ENCODE results near the gene NLGN1.

Gene NLGN1

GRCh38 chr3:174317005-174317404 is 919.5 kb downstream of the NLGN1 start:
- DNase-seq: no peak

GRCh38 chr3:174318181-174318580 is 920.6 kb downstream of the NLGN1 start:
- DNase-seq: no peak

GRCh38 chr3:174321548-174321947 is 924.0 kb downstream of the NLGN1 start:
- DNase-seq: no peak

GRCh38 chr3:174322789-174323188 is 925.2 kb downstream of the NLGN1 start:
- no peak for DNase-seq

- DNase-seq: no peak
These were observed 927.6 kb downstream of the NLGN1 start for GRCh38 chr3:174325171-174325570.

- no peak for DNase-seq
These were observed 928.5 kb downstream of the NLGN1 start for GRCh38 chr3:174325834-174326700.

GRCh38 chr3:174329321-174329720 is 931.8 kb downstream of the NLGN1 start:
- DNase-seq: no peak

- DNase-seq: no peak
These were observed 932.8 kb downstream of the NLGN1 start for GRCh38 chr3:174330303-174330702.

GRCh38 chr3:174331095-174331800 is 933.7 kb downstream of the NLGN1 start:
- no peak for DNase-seq

GRCh38 chr3:174332391-174332790 is 934.8 kb downstream of the NLGN1 start:
- no peak for DNase-seq

- DNase-seq: no peak
These were observed 936.1 kb downstream of the NLGN1 start for GRCh38 chr3:174333640-174334039.

GRCh38 chr3:174334111-174334510 is 936.6 kb downstream of the NLGN1 start:
- DNase-seq: no peak

- DNase-seq: no peak
These were observed 937.8 kb downstream of the NLGN1 start for GRCh38 chr3:174335324-174335723.

- DNase-seq: no peak
These were observed 938.4 kb downstream of the NLGN1 start for GRCh38 chr3:174335910-174336309.

All from activated CD4-positive, alpha-beta T cell treated with anti-CD3 and anti-CD28 coated beads, Interleukin-2, Interleukin-6, amounts not matched to agents 100 ng/mL and 50 ng/mL, durations not matched to agents 16 hours and 8 hours (primary cell).